ENCODE results near the gene ADGRL4.
"Not testable (repeated sequence)": the region's sequence is repeated elsewhere in the genome, so short reads cannot be mapped to it uniquely, and the experiment has no call there.

Gene ADGRL4

DNA sequence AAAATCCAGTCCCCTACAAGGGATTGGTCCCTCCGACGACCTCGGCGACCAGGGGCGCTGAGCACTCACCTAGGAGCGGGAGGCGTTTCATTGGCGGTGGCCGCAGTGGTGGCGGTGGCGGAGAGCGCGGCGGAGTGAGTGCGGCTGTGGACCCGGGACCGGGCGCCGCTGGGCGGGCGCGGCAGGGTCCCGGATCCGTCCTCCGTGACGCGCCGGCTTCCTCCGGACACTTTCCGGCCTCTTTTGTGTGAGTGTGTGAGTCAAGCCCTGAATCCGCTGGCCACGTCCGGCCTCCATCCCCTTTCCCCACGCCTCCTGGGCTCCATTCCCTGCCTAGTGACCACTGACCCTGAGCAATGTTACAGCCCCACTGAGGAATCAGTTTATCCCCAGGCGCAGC lies at the start of gene ADGRL4:
Gene ADGRL4 (minus strand): TSS at position 167 of the 400 bp plus-strand sequence. CDS start 76 bp downstream, at position 91.
- no peak for DNase-seq

DNA sequence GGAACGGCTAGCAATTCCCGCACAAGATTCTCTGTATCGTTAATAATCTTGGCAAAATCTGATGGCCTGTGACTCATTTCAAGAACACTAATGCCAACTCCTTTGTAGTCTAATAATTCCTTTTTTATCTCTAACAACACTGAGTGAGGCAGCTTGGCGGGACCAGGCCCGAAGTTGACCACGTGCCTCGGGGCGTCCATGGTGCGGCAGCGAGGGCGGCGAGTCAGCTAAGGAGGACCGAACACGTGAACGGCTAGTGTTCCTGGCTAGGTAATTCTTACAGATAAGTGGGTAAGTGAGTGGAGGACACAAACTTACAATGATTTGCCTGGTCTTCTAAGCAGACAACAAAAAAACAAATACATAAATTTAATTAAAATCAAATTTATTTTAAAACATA lies 49.3 kb upstream of the ADGRL4 start:
- no peak for DNase-seq

DNA sequence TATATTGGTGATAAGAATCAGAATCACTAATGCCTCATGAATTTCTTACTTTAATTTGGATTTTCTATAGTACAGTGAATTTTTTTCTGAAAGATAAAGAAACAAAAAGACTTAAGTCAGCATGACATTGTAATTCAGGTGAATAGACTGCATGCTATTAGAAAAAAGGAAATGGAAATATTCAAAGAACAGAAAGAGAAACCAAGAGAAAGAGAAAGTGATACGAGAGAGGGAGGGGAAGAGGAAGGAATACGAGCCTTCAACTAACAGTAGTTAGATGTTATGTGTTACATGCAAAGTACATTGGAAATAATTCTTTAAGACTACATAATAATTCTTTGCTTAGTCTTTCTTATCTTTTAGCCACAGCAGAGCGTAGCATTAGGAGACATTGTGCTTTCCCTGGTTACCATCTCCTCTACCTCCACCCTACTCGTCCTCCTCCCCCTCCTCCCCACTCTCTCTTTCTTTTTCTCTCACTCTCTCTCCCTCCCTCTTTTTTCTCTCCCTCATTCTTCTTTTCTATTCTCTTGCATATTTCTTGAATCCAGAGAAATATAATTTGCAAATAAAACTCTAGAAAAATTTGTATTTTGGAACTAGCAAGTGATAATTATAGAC lies 46.4 kb upstream of the ADGRL4 start:
- no peak for DNase-seq

GRCh38 chr1:79044974-79045650 lies 38.6 kb upstream of the ADGRL4 start:
- no peak for DNase-seq

GRCh38 chr1:79043506-79043905 lies 37.0 kb upstream of the ADGRL4 start:
- DNase-seq = no peak

GRCh38 chr1:79042539-79042938 lies 36.0 kb upstream of the ADGRL4 start:
- DNase-seq = no peak

DNA sequence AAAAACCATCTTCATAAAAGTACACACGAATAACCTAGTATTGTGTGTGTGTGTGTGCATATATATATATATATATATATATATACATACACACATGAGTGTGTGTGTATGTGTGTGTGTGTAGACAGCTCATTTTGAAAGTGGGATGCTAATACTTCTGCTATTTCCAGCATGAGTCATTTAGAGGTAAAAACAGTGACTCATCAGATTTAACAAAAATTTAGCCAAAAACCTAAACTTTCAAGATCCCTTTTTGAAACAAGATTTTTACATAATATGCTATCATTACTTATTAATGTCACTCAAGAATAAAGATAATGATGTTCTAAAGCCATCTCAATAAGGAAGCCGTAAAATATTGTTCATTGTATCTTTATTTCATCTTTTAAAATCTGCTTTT lies 35.6 kb upstream of the ADGRL4 start:
- DNase-seq = no peak

DNA sequence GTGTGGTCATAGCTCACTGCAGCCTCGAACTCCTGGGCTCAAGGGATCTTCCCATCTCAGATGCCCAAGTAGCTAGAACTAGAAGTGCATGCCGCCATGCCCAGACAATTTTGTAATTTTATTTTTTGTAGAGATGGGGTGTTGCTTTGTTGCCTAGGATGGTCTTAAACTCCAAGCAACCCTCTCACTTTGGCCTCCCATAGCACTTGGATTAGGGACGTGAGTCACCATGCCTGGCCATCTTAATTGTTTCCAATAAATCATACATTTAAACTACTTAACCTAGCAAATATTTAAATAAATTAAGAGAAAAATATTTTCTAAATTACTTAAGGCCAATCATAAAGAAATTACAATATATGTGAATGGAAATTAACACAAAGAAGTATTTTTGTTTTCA lies 35.1 kb upstream of the ADGRL4 start:
- DNase-seq = no peak

GRCh38 chr1:79040424-79041082 lies 34.0 kb upstream of the ADGRL4 start:
- no peak for DNase-seq

DNA sequence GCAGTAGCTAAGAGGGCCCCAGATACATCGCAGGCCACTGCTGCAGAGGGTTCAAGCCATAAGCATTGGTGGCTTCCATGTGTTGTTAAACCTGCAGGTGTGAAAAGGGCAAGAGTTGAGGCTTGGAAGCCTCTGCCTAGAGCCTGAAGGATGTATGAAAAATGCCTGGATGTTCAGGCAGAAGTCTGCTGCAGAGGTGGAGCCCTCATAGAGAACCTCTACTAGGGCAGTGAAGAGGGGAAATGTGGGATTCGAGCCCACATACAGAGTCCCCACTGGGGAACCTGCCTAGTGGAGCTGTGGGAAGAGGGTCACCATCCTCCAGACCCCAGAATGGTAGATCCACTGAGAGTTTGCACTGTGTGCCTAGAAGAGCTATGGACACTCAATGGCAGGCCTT lies 30.6 kb upstream of the ADGRL4 start:
- DNase-seq = no peak

DNA sequence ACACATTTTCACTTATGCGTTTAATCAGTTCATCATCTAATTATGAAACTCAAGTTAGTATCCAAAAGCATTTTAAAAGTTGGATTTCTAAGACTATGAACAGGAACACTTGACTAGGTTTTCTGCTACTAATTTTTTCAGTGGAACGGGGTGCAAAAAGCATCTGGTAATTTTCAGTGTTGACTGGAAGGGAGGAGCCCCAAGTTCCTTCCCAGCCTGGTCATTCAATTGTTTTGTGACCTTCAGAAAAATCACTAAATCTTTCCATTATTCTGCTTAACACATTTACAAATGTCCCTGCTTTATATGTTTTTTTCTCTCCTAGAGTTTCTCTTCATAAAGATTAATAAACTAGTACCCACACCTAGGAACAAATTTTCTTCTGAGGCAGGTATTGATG lies 6.0 kb upstream of the ADGRL4 start:
- no peak for DNase-seq

DNA sequence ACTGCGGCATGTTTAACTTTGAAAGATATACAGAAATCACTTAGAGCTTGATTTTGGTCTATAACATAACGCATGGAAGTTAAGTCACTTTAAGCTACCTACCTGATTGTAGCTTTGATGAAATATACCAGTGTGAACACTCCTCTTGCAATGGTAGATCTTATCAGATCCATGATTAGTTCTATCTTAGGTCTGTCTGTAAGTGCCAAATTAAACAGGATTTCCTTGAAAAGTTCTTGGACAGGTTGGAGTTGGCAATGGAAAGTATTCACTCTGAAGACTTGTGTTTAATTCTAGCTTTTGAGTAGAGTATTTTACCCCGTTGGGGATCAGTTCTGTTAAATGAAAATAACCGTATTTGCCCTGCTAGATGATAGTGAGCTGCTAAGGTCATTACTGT lies 4.1 kb upstream of the ADGRL4 start:
- no peak for DNase-seq

DNA sequence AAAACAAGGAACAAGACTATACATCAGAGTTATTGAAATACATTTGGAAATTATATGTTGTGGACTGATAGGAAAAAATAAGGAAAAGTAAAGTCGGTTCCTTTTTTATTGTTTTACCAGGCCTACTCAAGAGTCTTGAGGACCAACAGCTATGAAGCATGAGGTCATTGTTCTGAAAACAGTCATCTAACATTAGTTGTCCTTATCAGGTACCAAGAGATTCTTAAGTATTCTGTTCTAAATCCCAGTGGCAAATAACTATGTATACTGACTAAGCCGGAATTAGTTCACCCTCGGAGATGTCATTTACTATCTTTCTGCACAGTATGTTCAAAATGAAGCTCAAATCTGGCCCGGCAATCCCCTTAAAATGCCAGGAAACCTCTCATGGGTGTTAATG lies 585 bp downstream of the ADGRL4 start:
- DNase-seq = no peak

- no peak for DNase-seq
Measured at GRCh38 chr1:79004916-79005315, 1.6 kb downstream of the ADGRL4 start.

DNA sequence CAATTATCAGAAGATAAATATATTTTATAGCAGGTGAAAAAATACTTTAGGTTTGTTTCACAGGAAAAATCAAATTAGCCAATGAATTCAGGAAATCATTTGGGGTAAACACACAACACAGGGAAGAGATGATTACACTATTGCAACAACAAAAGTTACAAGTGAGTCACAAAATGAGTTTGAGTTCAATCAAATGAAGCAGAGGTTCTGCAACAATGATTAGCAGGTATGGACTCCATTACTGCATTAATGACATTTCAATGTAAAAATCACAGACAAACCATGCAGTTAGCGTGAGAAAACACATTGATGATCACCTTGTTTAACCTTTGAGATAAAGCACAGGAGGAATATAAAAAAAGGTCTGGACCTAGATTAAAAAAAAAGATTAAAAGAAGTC lies 9.7 kb downstream of the ADGRL4 start:
- DNase-seq = no peak

DNA sequence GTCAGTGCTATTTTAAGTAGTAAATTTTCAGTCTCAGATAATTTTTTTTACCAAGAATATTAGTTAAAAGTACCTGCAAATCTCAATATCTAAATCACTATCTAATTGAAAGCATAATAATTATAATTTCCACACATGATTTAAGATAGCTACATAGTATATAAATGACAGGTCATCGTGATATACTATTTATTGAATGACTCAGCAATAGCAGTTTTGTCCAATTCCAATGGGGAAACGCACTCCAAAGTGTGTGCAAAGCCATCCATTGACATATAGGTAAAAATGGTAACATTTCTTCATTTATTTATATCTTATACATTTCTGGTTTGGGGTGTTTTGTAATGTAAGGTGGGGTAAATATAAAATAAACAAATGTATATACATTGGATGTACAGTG lies 19.5 kb downstream of the ADGRL4 start:
- DNase-seq = no peak

DNA sequence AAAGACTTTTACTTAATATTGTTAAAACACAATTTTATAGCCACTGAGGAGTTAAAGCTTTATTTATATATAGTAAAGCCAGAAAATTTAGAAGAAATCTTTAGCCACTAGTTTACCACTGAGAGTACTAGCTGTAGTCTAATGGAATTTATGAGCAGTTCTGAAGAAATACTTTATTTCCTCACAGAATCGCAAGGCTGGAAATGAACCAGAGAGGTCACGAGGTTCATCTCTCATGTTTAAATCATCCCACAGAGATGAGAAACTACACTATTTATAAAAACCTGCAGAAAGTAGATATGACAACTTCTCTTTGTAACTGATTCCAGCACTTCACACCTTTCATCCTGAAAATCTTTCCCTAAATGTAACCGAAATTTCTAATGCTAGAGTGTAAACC lies 26.0 kb downstream of the ADGRL4 start:
- DNase-seq = no peak

DNA sequence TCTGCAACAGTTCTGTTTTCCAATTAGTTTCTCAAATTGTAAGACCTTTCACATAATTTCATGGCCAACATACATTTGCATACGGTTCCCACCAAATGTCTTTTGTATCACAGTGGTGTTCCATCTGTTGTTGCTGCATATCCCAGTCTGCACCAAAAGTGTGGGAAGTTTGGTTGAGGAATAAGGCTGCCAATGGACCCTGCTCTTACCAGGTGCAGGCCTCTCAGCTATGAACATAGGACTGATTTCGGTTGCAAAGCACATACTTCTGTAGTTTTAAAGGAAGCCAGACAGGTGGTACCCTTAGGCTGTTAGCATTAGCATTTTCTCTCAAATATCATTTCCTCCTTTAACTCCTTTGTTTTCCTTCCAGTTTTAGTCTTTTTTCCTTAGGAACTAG lies 33.8 kb downstream of the ADGRL4 start:
- no peak for DNase-seq

DNA sequence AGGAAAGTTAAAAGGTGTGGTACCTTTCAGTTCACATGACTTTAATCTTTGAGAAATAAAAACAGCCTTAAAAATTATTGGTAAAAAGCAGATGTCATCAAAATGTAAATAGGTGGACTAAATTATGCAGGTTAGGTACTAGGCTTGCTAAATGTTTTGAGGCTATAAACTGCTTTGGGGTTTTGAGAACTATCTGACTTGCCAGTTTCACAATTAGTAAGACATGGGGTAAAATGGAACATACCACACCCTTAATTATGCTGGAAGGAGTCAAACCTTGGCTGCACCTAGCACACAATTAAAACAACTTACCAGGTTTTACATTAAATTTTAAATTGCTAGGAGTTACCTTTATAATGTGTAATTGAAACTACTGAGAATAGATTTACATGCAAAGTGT lies 39.4 kb downstream of the ADGRL4 start:
- not testable (repeated sequence) for DNase-seq

GRCh38 chr1:78958711-78959110 lies 47.8 kb downstream of the ADGRL4 start:
- DNase-seq = no peak

GRCh38 chr1:78950826-78951225 lies 55.7 kb downstream of the ADGRL4 start:
- no peak for DNase-seq

- DNase-seq = no peak
Measured at GRCh38 chr1:78949227-78949626, 57.3 kb downstream of the ADGRL4 start.

DNA sequence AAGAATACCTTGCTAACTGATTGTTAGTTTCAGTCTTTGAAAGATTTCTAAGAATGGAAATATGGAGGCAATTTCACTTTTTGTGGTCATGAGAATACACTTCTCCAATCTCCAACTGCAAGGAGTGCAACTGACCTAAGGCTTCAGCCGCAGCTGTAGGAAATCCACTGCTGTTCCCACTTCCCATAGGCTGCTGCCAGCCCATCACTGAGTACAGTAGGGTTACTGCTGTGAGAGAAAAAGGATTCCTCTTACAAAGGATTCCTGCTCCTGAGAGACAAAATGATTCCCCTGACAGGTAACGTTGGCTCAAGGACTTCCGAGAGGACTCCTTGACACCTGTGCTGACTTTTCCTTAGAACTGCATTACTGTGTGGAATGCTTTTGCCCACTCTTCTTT lies 87.4 kb downstream of the ADGRL4 start:
- DNase-seq = no peak

DNA sequence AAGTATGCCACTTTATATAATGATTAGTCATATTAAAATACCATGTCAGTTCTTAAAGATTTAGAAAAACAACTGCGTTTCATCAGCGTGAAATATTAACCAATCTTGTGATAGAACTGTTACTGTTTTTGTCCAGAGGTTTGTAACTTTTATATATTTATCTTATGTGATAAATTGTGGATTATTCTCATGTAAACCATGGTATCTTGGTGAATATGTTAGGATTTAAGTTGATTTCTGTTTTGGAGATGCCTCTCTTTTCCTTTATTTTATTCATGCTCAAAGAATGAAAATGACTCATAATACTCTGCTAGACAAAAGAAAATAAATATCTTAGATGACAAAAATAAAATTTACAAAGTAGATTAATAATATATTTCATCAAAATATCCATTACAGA lies 88.4 kb downstream of the ADGRL4 start:
- DNase-seq = no peak

- no peak for DNase-seq
Measured at GRCh38 chr1:78916986-78917385, 89.5 kb downstream of the ADGRL4 start.
